OCI-LY1 (cell line): Measurements from ENCODE around the gene TP73.

Source experiments
- H2AFZ ChIP-seq: fragments of 200-600 bp; sonication (generic), shearing (Covaris generic); 2 replicates; pipeline ENCODE4 v1.6.0; 2014; ENCODE audit warnings: antibody characterized with exemption, mild to moderate bottlenecking, low read length
- H3F3A ChIP-seq: fragments of 200-600 bp; sonication (generic), shearing (Covaris generic); 2 replicates; pipeline ENCODE4 v1.6.0; 2014; ENCODE audit warnings: mild to moderate bottlenecking, antibody characterized with exemption, low read length, moderate library complexity; ENCODE audit not compliant: insufficient read depth
- H3K27ac ChIP-seq: fragments of 200-600 bp; sonication (generic); 2 replicates; pipeline ENCODE4 v1.5.1; 2014; ENCODE audit warnings: low read length, mixed run types, mild to moderate bottlenecking, low read depth; ENCODE audit not compliant: poor library complexity, severe bottlenecking
- H3K27me3 ChIP-seq: fragments of 200-600 bp; sonication (generic); 2 replicates; pipeline ENCODE4 v1.6.0; 2014; ENCODE audit warnings: antibody characterized with exemption, mild to moderate bottlenecking, low read length, moderate library complexity; ENCODE audit not compliant: insufficient read depth
- H3K36me3 ChIP-seq: fragments of 200-600 bp; sonication (generic); 2 replicates; pipeline ENCODE4 v1.6.1; 2014; ENCODE audit warnings: mild to moderate bottlenecking, antibody characterized with exemption, low read length, moderate library complexity, mixed read lengths; ENCODE audit not compliant: insufficient read depth
- H3K4me1 ChIP-seq: fragments of 200-600 bp; sonication (generic); 2 replicates; pipeline ENCODE4 v1.5.1; 2014; ENCODE audit warnings: mild to moderate bottlenecking, low read length, moderate library complexity; ENCODE audit not compliant: insufficient read depth, severe bottlenecking
- H3K4me2 ChIP-seq: fragments of 200-600 bp; sonication (generic), shearing (Covaris generic); 2 replicates; pipeline ENCODE4 v1.6.1; 2014; ENCODE audit warnings: low read length
- H3K4me3 ChIP-seq: fragments of 200-600 bp; sonication (generic); 2 replicates; pipeline ENCODE4 v1.5.1; 2014; ENCODE audit warnings: low read length, low read depth, mild to moderate bottlenecking, mixed read lengths; ENCODE audit not compliant: poor library complexity, severe bottlenecking
- H3K79me2 ChIP-seq: fragments of 200-600 bp; shearing (Covaris generic); 2 replicates; pipeline ENCODE4 v1.6.1; 2016; ENCODE audit warnings: mixed run types, low read length, mixed read lengths; ENCODE audit not compliant: insufficient read depth
- H3K9ac ChIP-seq: fragments of 200-600 bp; sonication (generic), shearing (Covaris generic); 2 replicates; pipeline ENCODE4 v1.6.1; 2014; ENCODE audit warnings: mild to moderate bottlenecking, low read length, mixed read lengths
- H3K9me2 ChIP-seq: fragments of 200-600 bp; sonication (generic), shearing (Covaris generic); 2 replicates; pipeline ENCODE4 v1.6.1; 2014; ENCODE audit warnings: low read depth, mild to moderate bottlenecking, low read length, mixed read lengths
- H3K9me3 ChIP-seq: fragments of 200-600 bp; shearing (Covaris generic); 2 replicates; pipeline ENCODE4 v1.6.1; 2014; ENCODE audit warnings: low read length, mixed read lengths
- H4K20me1 ChIP-seq: fragments of 200-600 bp; sonication (generic), shearing (Covaris generic); 2 replicates; pipeline ENCODE4 v1.6.0; 2016; ENCODE audit warnings: mild to moderate bottlenecking, low read length; ENCODE audit not compliant: insufficient read depth
- CTCF ChIP-seq: fragments of 200-600 bp; sonication (generic), shearing (Covaris generic); IDR thresholded peaks from 2 replicates; pipeline ENCODE4 v1.5.1; 2017; ENCODE audit warnings: mild to moderate bottlenecking, antibody characterized with exemption, low read length, moderate library complexity, mixed read lengths
- EZH2 ChIP-seq: fragments of 200-600 bp; sonication (generic), shearing (Covaris generic); IDR thresholded peaks from 2 replicates; pipeline ENCODE4 v1.8.0; 2017; ENCODE audit warnings: borderline replicate concordance, mixed run types, mild to moderate bottlenecking, antibody characterized with exemption, low read length, moderate library complexity, mixed read lengths

The TP73 gene

GRCh38 chr1:3780901-3781300 is 128.6 kb downstream of the TP73 start:
- Histone ChIP-seq H3F3A (no peaks in the 10 kb centered on the region), H3K27ac (no peak overlapping the region), H3K79me2 (no peaks in the 10 kb centered on the region), H3K9ac (no peak overlapping the region), H3K4me3 (no peak overlapping the region), H4K20me1 (no peaks in the 10 kb centered on the region), H3K27me3 (no peaks in the 10 kb centered on the region), H3K4me2 (no peak overlapping the region), H3K36me3 (peaks cover 68% of the 10 kb centered on the region), H3K9me3 (no peaks in the 10 kb centered on the region), H3K9me2 (no peaks in the 10 kb centered on the region), H2AFZ (no peak overlapping the region), H3K4me1 (peaks cover 4% of the 10 kb centered on the region)
- TF ChIP-seq CTCF (no peak), EZH2 (no peak)

- Histone ChIP-seq H3F3A (no peaks in the 10 kb centered on the region), H3K27ac (no peak overlapping the region), H3K4me3 (no peak overlapping the region), H3K36me3 (peaks cover 84% of the 10 kb centered on the region), H3K79me2 (no peaks in the 10 kb centered on the region), H3K9me3 (no peaks in the 10 kb centered on the region), H4K20me1 (no peaks in the 10 kb centered on the region), H3K9me2 (no peaks in the 10 kb centered on the region), H3K4me1 (no peaks in the 10 kb centered on the region), H2AFZ (no peak overlapping the region), H3K27me3 (no peaks in the 10 kb centered on the region), H3K4me2 (no peak overlapping the region), H3K9ac (no peak overlapping the region)
- no peak for TF ChIP-seq CTCF
- TF ChIP-seq EZH2 = no peak
Observed at GRCh38 chr1:3783651-3784474, 131.5 kb downstream of the TP73 start.

GRCh38 chr1:3785045-3785444 is 132.7 kb downstream of the TP73 start:
- H3K9me3 ChIP-seq = no peaks in the 10 kb centered on the region
- no peak overlapping the region for H3K27ac ChIP-seq
- H3K4me1 ChIP-seq = no peaks in the 10 kb centered on the region
- no peak overlapping the region for H3K4me2 ChIP-seq
- no peaks in the 10 kb centered on the region for H3K27me3 ChIP-seq
- H2AFZ ChIP-seq = no peak overlapping the region
- no peak overlapping the region for H3K4me3 ChIP-seq
- no peak overlapping the region for H3K9ac ChIP-seq
- no peaks in the 10 kb centered on the region for H4K20me1 ChIP-seq
- no peaks in the 10 kb centered on the region for H3F3A ChIP-seq
- no peaks in the 10 kb centered on the region for H3K9me2 ChIP-seq
- no peaks in the 10 kb centered on the region for H3K79me2 ChIP-seq
- H3K36me3 ChIP-seq = peaks cover 72% of the 10 kb centered on the region
- no peak for TF ChIP-seq CTCF
- TF ChIP-seq EZH2 = no peak
